GM23338 (cell line): Measurements from ENCODE around the gene CNPPD1.

ENCODE experiments used
- CTCF ChIP-seq, 2 experiments: fragments of 200-600 bp in 1 of 2; sonication (generic) in 1 of 2; conservative IDR thresholded peaks; 2 replicates each; pipeline versions ENCODE4 v1.5.1 to v1.6.1; 2016 to 2017; ENCODE audit warnings: antibody characterized with exemption in 2 of 2, low read depth in 2 of 2, mild to moderate bottlenecking in 2 of 2, moderate library complexity in 1 of 2
- REST ChIP-seq: IDR thresholded peaks from one replicate; pipeline ENCODE4 v1.6.1; 2018; ENCODE audit warnings: antibody characterized with exemption; ENCODE audit not compliant: unreplicated experiment

- no peak for TF ChIP-seq REST
- TF ChIP-seq CTCF (conservative IDR thresholded peaks at IDR 0.05; ENCODE audit: low read depth in 2 of 2) = no peak
Observed at GRCh38 chr2:219159771-219160185, 16.9 kb downstream of the CNPPD1 start.
